HG03565 (cell line): ENCODE data around the gene TIAL1.
"Not testable (repeated sequence)": the region's sequence is repeated elsewhere in the genome, so short reads cannot be mapped to it uniquely, and the experiment has no call there.

Experiments
- ATAC-seq: cut with Tn5 transposase; IDR thresholded peaks from one replicate; pipeline ENCODE4 v1.9.1; 2021; ENCODE audit warnings: mild to moderate bottlenecking, moderate library complexity; ENCODE audit not compliant: unreplicated experiment

TIAL1 gene, protein sequence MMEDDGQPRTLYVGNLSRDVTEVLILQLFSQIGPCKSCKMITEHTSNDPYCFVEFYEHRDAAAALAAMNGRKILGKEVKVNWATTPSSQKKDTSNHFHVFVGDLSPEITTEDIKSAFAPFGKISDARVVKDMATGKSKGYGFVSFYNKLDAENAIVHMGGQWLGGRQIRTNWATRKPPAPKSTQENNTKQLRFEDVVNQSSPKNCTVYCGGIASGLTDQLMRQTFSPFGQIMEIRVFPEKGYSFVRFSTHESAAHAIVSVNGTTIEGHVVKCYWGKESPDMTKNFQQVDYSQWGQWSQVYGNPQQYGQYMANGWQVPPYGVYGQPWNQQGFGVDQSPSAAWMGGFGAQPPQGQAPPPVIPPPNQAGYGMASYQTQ

DNA sequence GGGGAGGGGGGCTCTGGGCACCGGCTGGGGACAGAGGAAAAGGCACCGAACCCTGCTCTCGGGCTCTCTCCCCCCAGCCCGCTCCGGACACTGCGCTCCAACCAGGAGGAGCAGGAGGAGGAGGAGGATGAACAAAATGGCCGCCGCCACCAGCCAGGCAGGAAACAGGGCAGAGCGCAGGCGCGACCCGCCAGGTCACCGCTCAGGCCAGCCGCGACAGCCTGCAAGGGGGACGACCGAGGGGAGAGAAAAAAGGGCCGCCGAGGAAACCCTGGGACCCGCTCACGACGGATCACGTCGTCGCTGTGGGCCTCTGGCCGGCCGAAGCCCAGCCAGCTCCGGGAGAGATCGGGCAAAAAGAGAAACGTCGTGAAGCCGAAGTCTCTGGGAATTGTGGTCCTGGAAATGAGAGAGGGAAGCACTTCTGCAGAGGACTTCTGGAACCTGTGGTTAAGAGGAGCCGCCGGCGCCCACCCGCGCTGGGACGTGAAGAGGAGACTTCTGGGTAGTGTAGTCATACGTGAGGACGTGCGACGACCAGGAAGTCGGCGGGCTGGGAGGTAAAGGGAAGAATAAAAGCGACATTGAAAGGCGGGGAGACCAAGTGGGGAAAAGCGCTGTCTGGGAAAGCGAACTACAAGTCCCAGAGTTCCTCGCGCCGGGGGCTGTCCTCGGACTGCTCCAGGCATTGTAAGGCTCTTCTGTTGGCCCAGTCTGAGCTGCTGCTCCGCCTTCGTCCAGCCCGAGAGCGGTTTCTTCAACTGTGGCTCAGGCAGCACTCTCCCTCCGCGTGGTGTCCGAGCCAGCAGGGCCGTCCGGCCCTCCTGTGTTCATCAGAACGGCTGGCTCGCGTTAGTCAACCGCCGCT, at the start of gene TIAL1:
Gene TIAL1, minus strand, starts transcription at position 428 of the 868 bp plus-strand sequence. CDS start 499 bp downstream, outside the sequence.
- ATAC-seq = peak; percentile 79

DNA sequence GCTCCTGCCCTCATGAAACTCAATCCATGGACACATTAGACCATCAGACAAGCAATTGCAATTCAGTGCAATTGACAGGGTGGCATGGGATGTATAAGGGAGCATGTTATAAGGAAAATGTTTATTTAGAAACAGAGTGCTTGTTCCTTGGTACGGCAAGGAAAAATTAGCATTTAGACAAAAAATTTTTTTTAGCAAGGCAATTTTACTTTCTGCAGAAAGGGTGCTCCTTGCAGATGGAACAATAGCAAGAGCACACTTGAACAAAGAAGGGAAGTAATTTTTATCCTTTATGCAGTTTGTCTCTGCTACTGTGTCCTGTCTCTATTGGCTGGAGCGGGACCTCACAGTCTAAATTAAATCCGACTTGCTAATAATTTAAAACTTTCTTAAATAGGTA, 48.2 kb upstream of the TIAL1 start:
- ATAC-seq = no peak

DNA sequence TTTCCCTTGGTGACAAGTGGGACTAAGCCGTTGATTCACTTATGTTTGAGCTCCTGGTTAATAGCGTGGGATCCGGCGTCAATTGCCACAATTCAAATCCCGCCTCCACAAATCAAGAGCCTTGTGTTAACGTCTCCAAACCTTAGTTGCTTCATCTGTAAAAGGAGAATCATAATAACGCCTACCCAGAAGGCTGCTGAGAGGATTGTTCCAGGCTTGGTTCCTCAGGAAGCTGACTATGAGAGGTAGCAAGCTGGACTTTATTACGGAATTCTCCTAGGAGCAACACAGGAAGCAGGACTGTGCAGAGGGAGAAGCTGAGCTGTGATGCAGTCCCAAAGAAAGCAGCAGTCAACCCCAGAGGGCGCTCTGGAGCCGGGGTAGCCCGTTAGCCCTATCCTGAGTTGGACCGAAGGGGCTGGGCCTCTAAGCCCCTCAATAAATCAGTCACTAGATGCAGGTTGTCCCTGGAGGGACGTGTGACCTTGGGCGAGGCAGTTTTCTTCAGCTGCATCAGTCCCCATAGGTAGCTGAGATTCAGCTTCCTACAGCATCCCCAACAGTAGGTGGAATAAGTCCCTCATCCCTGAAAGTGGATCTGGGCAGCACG, 47.5 kb upstream of the TIAL1 start:
- ATAC-seq = no peak

DNA sequence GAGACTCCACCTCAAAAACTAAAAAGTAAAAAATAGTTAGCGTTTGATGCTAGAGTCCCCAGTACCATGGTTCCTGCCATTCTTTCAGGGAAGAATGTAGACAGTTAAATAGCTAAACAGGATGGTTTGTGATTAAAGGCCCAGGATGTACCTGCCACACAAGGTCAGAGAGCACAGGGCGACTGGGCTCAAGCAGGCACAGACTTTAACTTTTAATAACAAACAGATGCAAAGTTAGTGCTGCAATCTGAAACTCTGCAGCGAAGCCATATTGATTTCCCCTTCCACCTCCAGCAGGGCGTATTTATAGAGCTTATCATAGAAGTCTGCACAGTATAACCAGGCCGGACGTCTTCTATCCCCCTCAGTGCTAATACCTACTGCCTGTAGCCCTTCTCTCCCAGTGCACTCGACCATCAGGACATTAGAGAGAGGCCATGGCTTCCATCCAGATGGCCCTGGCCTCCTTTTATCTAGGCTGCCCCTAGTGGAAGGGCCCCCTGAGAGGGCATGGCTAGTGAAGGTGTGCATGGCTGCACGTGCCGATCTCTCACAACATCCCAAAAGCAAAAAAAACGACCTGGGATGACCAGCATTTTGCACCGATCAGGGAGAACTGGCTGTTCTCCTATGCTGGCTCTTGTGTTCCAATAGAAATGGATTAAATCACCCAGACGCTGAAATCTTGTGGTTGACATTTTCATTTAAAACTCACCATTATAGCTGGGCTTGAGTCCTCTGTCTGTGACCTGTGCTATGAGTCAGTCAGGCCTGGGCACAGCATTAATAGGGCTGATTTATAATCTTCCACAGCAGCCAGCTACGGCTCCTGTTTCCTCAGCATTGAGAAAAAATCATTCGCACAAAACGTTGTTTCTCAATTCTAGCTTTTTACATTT, 46.8 kb upstream of the TIAL1 start:
- ATAC-seq = no peak

DNA sequence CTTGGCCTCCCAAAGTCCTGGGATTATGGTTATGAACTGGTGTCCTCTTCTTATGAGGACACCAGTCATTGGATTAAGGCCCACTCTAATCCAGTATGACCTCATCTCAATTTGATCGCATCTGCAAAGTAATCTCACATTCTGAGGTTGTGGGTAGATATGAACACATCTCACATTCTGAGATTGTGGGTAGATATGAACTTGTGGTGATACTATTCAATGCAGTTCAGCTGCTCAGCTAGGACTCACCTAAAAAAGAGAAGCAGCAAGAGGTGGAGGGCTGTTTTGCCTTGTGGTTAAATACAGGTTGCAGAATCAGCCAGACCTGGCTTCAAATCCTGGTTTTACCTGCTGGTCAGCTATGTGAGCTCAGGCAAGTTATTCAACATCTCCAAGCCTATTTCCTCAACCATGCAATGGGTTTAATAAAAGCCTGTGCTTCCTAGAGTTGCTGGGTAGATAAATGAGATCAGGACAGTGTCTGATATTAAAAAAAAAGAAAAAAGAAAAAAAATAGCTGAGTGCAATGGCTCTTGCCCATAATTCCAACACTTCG, 45.9 kb upstream of the TIAL1 start:
- ATAC-seq = no peak

DNA sequence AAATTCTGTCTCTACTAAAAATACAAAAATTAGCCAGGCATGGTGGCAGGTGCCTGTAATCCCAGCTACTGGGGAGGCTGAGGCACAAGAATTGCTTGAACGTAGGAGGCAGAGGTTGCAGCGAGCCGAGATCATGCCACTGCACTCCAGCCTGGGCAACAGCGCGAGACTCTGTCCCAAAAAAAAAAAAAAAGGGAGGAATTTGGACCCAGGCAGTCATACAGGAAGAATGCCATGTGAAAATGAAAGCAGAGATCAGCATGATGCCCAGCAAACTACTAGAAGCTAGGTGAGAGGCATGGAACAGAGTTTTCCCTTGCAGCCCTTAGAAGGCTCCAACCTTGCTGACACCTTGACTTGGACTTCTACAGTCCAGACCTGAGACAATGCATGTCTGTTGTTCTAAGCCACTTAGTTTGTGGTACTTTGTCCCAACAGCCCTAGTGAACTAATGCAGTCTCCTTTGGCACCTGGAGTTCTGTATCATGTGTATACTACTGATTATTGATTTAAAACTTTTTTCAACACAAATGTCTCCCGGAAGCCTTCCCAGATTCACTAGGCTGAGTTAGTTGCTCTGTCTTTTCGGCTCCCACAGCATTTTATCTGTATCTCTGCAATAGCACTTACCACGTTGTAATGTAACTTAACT, 44.2 kb upstream of the TIAL1 start:
- no peak for ATAC-seq

DNA sequence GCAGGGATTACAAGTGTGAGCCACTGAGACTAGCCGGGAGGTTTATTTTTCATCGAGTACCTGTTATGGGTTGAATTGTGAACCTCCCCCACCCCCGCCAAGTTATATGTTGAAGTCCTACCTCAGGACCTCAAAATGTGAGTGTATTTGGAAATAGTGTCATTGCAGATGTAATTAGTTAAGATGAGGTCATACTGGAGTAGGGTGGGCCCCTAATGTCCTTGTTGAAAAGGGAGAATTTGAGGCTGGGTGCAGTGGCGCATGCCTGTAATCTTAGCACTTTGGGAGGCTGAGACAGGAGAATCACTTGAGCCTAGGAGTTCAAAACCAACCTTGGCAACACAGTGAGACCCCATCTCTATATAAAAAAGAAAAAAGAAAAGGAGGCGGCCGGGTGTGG, 43.6 kb upstream of the TIAL1 start:
- ATAC-seq = no peak

DNA sequence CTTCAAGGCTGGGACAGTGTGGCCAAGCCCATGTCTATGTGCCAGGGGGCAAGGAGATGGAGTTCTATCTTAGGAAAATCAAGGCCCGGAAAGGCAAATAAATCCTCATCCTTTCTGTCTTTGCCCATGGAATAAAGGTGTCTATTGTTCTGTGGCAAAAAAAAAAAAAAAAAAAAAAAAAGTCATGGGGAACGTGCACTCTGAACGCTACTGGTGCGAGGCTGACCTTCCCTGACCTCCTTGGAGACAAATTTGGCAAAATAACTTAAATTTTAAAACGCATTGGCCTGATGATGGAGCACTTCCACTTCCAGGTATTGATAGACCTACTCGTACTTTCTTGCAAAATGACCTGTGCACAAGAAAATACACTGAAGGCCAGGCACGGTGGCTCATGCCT, 42.2 kb upstream of the TIAL1 start:
- no peak for ATAC-seq

DNA sequence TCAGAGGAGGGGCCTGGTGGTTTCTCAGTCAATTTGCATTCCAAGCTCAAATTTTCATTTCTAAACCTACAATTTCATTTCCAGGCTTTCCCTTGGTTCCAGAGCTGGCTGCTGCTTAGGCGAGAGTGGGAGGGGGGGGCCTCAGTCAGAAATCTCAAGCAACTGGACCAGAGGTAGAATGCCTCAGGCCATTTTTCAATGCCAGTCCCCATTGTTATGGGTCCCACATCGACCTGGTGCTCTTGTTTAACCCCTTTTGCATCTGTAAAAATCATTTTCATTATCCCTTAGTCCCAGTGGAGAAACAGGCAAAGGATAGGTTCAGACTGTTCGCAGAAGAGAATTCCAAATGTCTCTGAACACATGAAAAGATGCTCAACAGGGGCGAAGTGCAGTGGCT, 40.9 kb upstream of the TIAL1 start:
- ATAC-seq = no peak

DNA sequence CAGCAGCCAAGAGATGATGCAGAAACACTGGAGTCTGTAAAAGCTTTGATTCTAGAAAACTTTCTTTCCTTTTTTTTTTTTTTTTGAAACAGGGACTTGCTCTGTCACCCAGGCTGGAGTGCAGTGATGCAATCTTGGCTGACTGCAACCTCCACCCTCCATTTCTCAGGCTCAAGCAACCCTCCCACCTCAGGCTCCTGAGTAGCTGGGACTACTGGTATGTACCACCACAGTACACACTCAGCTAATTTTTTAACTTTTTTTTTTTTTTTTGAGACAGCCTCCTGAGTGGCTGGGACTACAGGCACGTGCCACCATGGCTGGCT, 37.4 kb upstream of the TIAL1 start:
- no peak for ATAC-seq

DNA sequence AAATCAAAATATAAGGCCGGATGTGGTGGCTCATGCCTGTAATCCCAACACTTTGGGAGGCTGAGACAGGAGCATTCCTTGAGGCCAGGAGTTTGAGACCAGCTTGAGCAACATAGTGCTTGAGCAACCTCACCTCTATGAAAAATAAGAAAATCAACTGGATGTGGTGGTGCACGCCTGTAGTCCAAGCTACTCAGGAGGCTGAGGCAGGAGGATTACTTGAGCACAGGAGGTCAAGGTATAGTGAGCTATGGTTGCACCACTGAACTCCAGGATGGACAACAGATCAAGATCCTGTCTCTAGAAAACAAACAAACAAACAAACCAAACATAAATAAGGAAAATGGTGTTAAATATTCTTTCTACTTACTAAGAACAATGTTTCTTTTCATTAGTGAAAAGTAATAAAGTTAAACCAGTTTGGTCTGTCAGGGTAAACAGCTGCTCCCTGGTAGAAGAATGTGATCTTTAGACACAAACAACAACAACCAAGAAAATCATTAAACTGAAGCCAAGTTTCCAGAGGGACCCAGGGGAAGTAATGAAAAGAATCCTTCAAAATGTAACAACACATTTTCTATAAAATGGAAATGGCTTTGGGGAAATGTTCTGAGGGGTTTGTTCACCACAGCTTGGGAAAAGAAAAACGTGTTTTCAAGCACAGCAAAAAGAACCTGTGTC, 36.9 kb upstream of the TIAL1 start:
- ATAC-seq = no peak

DNA sequence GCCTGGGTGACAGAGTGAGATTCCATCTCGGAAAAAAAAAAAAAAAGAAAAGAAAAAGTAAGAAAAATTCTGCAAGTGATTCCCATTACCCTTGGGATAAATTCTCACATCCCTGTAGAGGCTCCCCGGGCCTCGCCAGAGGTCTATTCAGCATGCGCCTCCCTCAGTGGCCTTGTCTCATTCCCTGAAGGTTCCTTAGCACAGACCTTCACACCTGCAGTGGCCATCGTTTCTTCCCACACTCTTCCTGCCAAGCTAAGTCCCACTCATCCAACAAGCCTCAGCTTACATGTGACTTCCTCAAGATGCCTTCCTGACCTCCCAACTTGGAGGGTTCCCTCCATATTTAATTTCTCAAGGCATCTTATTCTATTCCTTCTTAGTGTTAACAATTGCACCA, 33.5 kb upstream of the TIAL1 start:
- no peak for ATAC-seq

DNA sequence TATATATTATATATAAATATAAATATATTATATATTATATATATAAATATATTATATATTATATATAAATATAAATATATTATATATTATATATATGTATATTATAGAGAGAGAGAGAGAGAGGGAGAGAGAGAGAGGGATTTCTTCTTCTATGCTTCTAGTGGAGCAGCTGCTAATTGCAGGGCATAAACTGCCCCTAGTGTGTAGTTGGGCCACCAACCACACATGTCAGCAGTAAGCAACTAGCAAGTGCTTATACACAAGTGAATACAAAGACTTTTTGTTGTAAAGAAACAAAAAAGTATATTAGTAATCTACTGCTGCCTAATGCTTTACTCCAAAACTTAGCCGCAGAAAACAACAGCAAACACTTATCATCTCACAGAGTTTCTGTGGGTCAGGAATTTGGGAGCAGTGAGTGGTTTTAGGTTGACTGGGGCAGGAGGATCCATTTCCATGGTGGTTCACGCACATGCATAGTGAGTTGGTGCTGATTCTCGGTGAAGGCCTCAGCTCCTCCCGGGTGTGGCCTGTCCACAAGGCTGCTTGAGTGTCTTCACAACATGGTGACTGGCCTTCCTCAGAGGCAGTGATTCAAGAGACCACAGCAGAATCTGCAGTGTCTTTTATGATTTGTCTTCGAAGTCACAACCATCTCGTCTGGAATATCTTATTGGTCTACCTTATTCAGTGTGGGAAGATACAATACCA, 29.0 kb upstream of the TIAL1 start:
- no peak for ATAC-seq

DNA sequence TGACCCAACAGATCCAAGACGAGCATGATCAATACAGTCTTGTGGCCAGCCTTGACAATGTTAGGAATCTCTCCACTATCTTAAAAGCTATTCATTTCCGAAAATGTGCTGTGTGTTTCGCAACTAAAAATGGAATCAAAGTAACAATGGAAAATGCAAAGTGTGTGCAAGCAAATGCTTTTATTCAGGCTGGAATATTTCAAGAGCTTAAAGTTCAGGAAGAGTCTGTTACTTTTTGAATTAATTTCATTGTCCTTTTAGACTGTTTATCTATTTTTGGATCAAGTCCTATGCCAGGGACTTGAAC, 24.3 kb upstream of the TIAL1 start:
- no peak for ATAC-seq

DNA sequence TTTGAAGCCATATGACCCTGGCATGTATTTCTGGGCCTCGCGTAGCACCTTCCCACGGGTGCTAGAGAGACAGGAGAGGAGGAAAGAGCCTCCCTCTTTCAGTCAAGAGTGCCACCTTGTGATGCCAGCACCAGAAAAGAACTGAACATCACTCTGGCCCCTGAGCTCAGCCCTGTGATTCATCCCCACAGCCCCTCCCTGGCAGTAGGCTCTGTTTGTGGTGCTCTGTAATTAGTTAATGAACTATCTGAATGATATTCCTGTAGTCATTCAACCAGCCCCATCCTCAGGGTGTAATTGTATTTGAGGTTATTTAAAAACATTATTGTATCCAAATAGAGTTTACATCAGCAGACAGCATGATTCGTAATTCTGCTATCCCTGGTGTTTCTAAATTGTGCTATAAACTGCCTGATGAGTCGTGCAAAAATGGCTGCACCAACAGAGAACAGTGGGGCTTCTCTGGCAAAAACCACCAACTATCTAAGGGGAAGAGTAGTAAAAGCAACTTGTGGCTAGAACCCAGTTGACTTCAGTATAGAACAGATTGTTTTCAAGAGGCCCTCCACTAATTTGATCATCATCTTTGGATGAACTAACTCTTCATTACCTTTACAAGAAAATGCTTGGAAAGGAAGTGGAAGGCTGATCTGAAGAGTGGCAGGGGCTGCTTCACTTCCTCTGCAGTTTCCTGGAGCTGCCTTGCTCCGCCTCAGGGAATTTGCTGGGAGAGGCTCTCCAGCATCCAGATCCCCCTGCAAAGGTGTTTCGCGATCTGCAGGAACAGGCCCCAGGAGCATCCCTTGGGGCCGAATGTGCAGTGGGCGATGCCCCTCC, 23.7 kb upstream of the TIAL1 start:
- ATAC-seq = no peak

DNA sequence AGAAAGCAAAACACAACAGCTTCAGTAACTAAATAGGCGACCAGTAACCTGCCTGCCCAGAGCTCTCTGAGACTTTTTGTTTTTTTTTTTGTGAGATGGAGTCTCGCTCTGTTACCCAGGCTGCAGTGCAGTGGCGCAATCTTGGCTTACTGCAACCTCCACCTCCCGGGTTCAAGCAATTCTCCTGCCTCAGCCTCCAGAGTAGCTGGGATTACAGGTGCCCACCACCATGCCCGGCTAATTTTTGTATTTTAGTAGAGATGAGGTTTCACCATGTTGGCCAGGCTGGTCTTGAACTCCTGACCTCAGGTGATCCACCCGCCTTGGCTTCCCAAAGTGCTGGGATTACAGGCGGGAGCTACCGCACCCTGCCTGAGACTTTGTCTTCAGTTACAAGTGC, 23.0 kb upstream of the TIAL1 start:
- not testable (repeated sequence) for ATAC-seq

DNA sequence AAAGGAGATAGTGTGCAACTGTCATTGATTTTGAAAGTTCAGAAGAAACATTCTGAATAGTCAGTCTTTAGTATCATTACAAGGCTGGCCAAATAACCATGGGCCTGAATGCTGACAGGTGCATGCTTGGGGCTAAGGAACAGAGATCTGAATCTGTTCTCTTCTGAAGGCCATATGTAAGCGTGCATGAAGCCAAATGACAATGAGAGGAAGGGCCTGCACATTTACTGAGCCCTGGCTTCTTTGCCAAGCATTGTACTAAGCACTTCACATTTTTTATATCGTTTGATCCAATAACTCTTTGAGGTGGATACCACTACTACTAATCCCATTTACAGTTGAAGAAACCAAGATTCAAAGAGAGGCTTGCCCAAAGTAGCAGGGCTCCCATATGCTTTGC, 22.5 kb upstream of the TIAL1 start:
- ATAC-seq = no peak

DNA sequence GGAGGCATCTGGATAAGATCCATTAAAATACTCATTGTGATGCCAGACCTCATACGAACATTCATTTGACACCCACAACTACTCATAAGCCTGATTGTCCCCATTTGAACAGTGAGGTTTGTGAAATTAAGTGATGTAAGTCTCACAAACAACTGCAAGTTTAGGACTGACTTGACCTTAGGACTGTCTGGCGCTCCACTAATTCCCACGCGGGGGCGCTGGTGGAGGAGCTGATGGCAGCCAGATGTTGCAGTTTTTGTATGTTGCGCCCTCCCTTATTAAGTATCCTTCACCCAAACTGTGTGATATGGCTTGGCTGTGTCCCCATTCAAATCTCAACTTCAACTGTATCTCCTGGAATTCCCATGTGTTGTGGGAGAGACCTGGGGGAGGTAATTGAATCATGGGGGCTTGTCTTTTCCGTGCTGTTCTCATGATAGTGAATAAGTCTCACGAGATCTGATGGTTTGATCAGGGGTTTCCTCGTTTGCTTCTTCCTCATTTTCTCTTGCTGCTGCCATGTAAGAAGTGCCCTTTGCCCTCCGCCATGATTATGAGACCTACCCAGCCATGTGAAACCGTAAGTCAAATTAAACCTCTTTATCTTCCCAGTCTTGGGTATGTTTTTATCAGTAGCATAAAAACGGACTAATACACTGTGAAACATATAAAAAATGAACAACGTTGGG, 20.3 kb upstream of the TIAL1 start:
- no peak for ATAC-seq
